ENCODE data around the gene SLC22A1.
"Not testable (repeated sequence)": the region's sequence is repeated elsewhere in the genome, so short reads cannot be mapped to it uniquely, and the experiment has no call there.

SLC22A1 gene

GRCh38 chr6:160138839-160139419, 17.3 kb downstream of the SLC22A1 start:
- DNase-seq, result no peak
- no peak for ATAC-seq

GRCh38 chr6:160139420-160139851, 17.8 kb downstream of the SLC22A1 start:
- ATAC-seq (peak; percentile 57), DNase-seq (no peak)

- not testable (repeated sequence) for ATAC-seq, DNase-seq
These were observed 18.9 kb downstream of the SLC22A1 start for GRCh38 chr6:160140493-160140892.

GRCh38 chr6:160141001-160141726, 19.5 kb downstream of the SLC22A1 start:
- ATAC-seq (no peak), DNase-seq (no peak)

- DNase-seq (no peak), ATAC-seq (no peak)
These were observed 20.6 kb downstream of the SLC22A1 start for GRCh38 chr6:160142115-160142715.

- DNase-seq (no peak), ATAC-seq (no peak)
These were observed 25.0 kb downstream of the SLC22A1 start for GRCh38 chr6:160146454-160147145.

GRCh38 chr6:160147146-160147536, 25.5 kb downstream of the SLC22A1 start:
- DNase-seq, result no peak
- ATAC-seq, result no peak

GRCh38 chr6:160154471-160154870, 32.9 kb downstream of the SLC22A1 start:
- ATAC-seq (no peak), DNase-seq (no peak)

GRCh38 chr6:160156842-160157241, 35.2 kb downstream of the SLC22A1 start:
- ATAC-seq, result no peak
- DNase-seq, result no peak

GRCh38 chr6:160160450-160160849, 38.8 kb downstream of the SLC22A1 start:
- ATAC-seq (no peak), DNase-seq (no peak)

- no peak for DNase-seq
- ATAC-seq, result no peak
These were observed 39.5 kb downstream of the SLC22A1 start for GRCh38 chr6:160160929-160161646.

- DNase-seq, result no peak
- no peak for ATAC-seq
These were observed 40.0 kb downstream of the SLC22A1 start for GRCh38 chr6:160161647-160161986.

- no peak for ATAC-seq
- no peak for DNase-seq
These were observed 40.5 kb downstream of the SLC22A1 start for GRCh38 chr6:160162030-160162566.

- DNase-seq (no peak), ATAC-seq (no peak)
These were observed 41.8 kb downstream of the SLC22A1 start for GRCh38 chr6:160163425-160163824.

- ATAC-seq (no peak), DNase-seq (no peak)
These were observed 42.3 kb downstream of the SLC22A1 start for GRCh38 chr6:160163912-160164311.

- not testable (repeated sequence) for ATAC-seq, DNase-seq
These were observed 44.3 kb downstream of the SLC22A1 start for GRCh38 chr6:160165928-160166327.

GRCh38 chr6:160167604-160168399, 46.2 kb downstream of the SLC22A1 start:
- no peak for ATAC-seq
- no peak for DNase-seq

- DNase-seq (no peak), ATAC-seq (no peak)
These were observed 48.5 kb downstream of the SLC22A1 start for GRCh38 chr6:160170018-160170680.

- ATAC-seq, result no peak
These were observed 51.1 kb downstream of the SLC22A1 start for GRCh38 chr6:160172704-160173103.

GRCh38 chr6:160173806-160174527, 52.4 kb downstream of the SLC22A1 start:
- DNase-seq (no peak), ATAC-seq (no peak)

More at GRCh38 chr6:160172704-160173103, 51.1 kb downstream of the SLC22A1 start:
- no peak for DNase-seq

Measured in stimulated activated naive CD8-positive, alpha-beta T cell treated with anti-CD3 and anti-CD28 coated beads, Interleukin-15, Interleukin-2, amounts not matched to agents 100 U/mL and 50 U/mL, for 24 hours (primary cell).